Measurements from ENCODE around the gene CDA. TPM values are rescaled to one million over a fixed set of nuclear protein-coding genes. Genes with fewer than 3 reads are reported as not detected.

Gene CDA
- total and polyA plus RNA-seq, 2 donors from 2014 or later, result 6.0 to 29.9 TPM

DNA sequence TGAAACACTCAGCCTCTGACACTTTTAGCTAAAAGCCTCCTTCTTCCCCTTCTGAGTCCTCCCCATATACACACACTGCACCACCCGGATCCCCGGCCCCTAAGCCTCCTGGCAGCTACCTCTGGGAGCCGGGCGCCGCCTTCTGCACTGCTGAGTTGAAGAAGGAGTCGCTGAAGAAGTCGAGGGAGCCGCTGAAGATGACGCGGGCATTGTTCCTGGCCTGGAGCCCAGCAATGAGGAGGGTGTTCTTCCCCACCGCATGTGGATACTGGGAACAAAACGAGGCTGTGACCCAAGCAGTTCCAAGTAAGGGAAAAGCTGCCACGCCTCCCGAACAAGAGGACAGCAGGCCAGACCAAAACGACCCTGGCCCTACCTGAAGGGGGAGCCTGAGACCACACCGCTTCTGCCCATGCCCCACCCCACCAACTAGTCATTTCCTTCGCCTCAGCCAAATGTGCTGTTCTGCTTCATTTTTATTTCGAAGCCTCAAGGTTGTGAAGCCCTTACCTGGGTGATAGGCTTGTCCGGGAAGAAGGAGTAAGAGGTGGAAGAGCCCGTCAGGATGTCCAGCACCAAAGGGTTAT is 65.3 kb downstream of the CDA start:
- TF ChIP-seq, protein P1, sequence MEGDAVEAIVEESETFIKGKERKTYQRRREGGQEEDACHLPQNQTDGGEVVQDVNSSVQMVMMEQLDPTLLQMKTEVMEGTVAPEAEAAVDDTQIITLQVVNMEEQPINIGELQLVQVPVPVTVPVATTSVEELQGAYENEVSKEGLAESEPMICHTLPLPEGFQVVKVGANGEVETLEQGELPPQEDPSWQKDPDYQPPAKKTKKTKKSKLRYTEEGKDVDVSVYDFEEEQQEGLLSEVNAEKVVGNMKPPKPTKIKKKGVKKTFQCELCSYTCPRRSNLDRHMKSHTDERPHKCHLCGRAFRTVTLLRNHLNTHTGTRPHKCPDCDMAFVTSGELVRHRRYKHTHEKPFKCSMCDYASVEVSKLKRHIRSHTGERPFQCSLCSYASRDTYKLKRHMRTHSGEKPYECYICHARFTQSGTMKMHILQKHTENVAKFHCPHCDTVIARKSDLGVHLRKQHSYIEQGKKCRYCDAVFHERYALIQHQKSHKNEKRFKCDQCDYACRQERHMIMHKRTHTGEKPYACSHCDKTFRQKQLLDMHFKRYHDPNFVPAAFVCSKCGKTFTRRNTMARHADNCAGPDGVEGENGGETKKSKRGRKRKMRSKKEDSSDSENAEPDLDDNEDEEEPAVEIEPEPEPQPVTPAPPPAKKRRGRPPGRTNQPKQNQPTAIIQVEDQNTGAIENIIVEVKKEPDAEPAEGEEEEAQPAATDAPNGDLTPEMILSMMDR (IDR thresholded peaks at IDR 0.05; ENCODE audit: borderline replicate concordance, extremely low read depth, insufficient read depth), result no peak
- H3K27ac ChIP-seq (ENCODE audit: low read depth in 2 of 2, low read length in 2 of 2), result no peak overlapping the region
- H3K9me3 ChIP-seq (ENCODE audit: control insufficient read depth in 2 of 3, insufficient read depth in 1 of 3, low read length in 3 of 3), result no peaks in the 10 kb centered on the region
- peaks cover 7 to 66% (median 53%) of the 10 kb centered on the region in 3 donors for H3K36me3 ChIP-seq (ENCODE audit: control insufficient read depth in 2 of 3, insufficient read depth in 3 of 3, low read length in 3 of 3)
- DNase-seq, result no peak
- no peak overlapping the region for H3K4me3 ChIP-seq (ENCODE audit: low read length in 3 of 3)
- intact Hi-C loops (cut with DNase I), result no loop called here
- FAIRE-seq, result no peak
- no peak overlapping the region for H3K9ac ChIP-seq (ENCODE audit: low read length in 3 of 3)
- no peaks in the 10 kb centered on the region for H3K27me3 ChIP-seq (ENCODE audit: control insufficient read depth, insufficient read depth, low read length)
- no peaks in the 10 kb centered on the region for H3K4me1 ChIP-seq (ENCODE audit: control insufficient read depth in 2 of 3, insufficient read depth in 2 of 3, low read depth in 1 of 3, low read length in 3 of 3)

DNA sequence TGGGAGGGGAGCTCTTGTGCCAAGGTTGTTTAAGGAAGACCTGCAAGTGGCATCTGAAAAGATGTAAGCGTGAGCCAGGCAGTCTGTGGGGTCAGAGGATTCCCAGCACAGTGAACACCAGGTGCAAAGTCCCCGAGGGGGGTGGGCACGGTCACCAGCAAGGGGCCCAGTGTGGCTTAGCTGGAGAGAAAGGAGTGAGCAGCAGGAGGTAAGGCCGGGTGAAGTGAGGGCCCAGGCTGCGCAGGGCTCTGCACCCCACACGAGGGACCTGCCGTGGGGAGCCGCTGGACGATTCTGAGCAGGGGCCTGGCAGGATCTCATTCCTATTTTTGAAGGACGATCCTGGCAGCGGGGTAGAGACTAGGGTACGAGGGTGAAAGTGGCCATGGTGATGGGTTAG is 68.1 kb downstream of the CDA start:
- intact Hi-C loops (cut with DNase I), result no loop called here
- DNase-seq (no peak), FAIRE-seq (no peak)
- Histone ChIP-seq H3K9ac (ENCODE audit: low read length in 3 of 3) (no peak overlapping the region), H3K9me3 (ENCODE audit: control insufficient read depth in 2 of 3, insufficient read depth in 1 of 3, low read length in 3 of 3) (no peaks in the 10 kb centered on the region), H3K4me3 (ENCODE audit: low read length in 3 of 3) (no peak overlapping the region), H3K4me1 (ENCODE audit: control insufficient read depth in 2 of 3, insufficient read depth in 2 of 3, low read depth in 1 of 3, low read length in 3 of 3) (peaks cover 0 to 7% (median 6%) of the 10 kb centered on the region in 3 donors), H3K36me3 (ENCODE audit: control insufficient read depth in 2 of 3, insufficient read depth in 3 of 3, low read length in 3 of 3) (peaks cover 5 to 61% (median 34%) of the 10 kb centered on the region in 3 donors), H3K27ac (ENCODE audit: low read depth in 2 of 2, low read length in 2 of 2) (no peak overlapping the region), H3K27me3 (ENCODE audit: control insufficient read depth, insufficient read depth, low read length) (no peaks in the 10 kb centered on the region)
- TF ChIP-seq, protein P1 (IDR thresholded peaks at IDR 0.05; ENCODE audit: borderline replicate concordance, extremely low read depth, insufficient read depth), result no peak

DNA sequence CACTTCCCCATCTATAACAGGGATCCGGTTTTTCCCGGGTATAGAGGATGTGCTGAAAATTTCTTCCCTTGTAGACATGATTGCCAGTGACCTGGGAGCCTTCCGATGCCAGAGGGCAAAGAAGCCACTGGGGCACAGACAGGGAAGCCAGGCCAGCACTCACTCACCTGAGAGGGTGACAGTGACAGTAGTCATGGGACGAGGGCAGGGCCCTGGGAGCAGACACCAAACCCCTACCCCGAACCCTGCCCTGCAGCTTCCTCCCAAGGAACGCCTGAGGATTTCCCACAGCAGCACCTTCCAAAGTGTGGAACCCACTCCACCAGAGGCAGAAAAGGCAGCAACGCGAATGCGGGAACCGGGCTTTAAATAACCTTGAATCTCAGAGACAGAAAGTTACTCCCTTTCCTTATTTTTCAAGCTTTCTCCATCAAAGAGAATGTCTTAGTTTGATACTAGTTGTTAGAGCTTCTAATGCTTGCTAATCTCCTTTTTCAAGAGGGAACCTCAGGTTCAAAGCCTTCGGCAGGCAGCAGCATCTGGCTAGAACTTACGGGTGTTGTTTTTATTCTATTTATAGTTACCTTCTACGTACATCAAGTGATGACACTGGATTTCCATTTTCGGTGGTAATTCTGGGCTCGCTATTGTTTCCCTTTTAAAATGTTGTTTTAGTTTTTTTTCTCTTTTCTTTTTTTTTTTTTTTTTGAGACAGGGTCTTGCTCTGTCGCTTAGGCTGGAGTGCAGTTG is 69.4 kb downstream of the CDA start:
- DNase-seq, result no peak
- H3K9me3 ChIP-seq (ENCODE audit: control insufficient read depth in 2 of 3, insufficient read depth in 1 of 3, low read length in 3 of 3), result no peaks in the 10 kb centered on the region
- no peaks in the 10 kb centered on the region for H3K27me3 ChIP-seq (ENCODE audit: control insufficient read depth, insufficient read depth, low read length)
- no peak overlapping the region for H3K9ac ChIP-seq (ENCODE audit: low read length in 3 of 3)
- no peak overlapping the region for H3K27ac ChIP-seq (ENCODE audit: low read depth in 2 of 2, low read length in 2 of 2)
- FAIRE-seq, result no peak
- peaks cover 0 to 10% (median 6%) of the 10 kb centered on the region in 3 donors for H3K4me1 ChIP-seq (ENCODE audit: control insufficient read depth in 2 of 3, insufficient read depth in 2 of 3, low read depth in 1 of 3, low read length in 3 of 3)
- H3K36me3 ChIP-seq (ENCODE audit: control insufficient read depth in 2 of 3, insufficient read depth in 3 of 3, low read length in 3 of 3), result peaks cover 5 to 48% (median 26%) of the 10 kb centered on the region in 3 donors
- no peak overlapping the region for H3K4me3 ChIP-seq (ENCODE audit: low read length in 3 of 3)
- intact Hi-C loops (cut with DNase I), result no loop called here
- TF ChIP-seq, protein P1 (IDR thresholded peaks at IDR 0.05; ENCODE audit: borderline replicate concordance, extremely low read depth, insufficient read depth), result no peak

Measured in kidney (tissue), 14 donors.